ENCODE data around the gene ZNF292. TPM values are rescaled to one million over a fixed set of nuclear protein-coding genes. Genes with fewer than 3 reads are reported as not detected.

Gene ZNF292
- total RNA-seq, 4 donors from 2014 or later: 35.5 to 48.3 (median 43.9) TPM

DNA sequence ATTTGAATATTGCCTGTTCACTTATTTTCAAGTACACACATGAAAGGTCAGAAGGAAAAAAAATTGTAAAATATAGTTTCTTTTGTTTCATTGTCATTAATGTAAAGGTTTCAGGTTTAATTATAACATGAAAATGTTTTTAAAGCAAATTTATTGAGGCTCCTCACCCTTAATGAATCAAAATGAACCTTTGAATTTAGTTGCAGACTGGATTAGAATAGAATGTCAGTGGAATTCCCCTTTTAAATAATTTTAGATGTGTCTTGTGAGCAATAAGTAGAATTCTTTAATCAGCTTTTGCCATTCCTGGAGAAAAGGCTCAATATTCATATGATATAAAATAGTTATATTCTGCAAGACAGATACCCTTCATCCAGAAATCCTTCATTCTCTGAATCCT is 96.4 kb downstream of the ZNF292 start:
- no peaks in the 10 kb centered on the region for H3K27me3 ChIP-seq
- H3K9me3 ChIP-seq: no peaks in the 10 kb centered on the region
- no peaks in the 10 kb centered on the region for H3K4me1 ChIP-seq
- TF ChIP-seq POLR2A (IDR thresholded peaks at IDR 0.05) (no peak), CTCF (IDR thresholded peaks at IDR 0.05) (no peak), EP300 (IDR thresholded peaks at IDR 0.05) (no peak)
- peaks cover 0 to 91% (median under 1%) of the 10 kb centered on the region in 3 donors for H3K36me3 ChIP-seq
- no peak overlapping the region for H3K27ac ChIP-seq
- H3K4me3 ChIP-seq: no peak overlapping the region
- no peak for DNase-seq (ENCODE audit: low spot score in 2 of 2)

DNA sequence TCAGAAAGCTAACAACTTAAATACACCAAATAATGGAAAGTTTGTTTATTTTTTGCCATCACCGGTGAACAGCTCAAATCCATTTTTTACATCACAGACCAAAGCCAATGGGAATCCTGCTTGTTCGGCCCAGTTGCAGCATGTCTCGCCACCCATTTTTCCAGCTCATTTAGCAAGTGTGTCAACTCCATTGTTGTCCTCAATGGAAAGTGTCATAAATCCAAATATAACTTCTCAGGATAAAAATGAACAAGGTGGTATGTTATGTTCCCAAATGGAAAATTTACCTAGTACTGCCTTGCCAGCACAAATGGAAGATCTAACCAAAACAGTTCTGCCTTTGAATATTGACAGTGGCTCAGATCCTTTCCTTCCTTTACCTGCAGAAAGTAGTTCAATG is 101.7 kb downstream of the ZNF292 start:
- Histone ChIP-seq H3K27me3 (no peaks in the 10 kb centered on the region), H3K27ac (no peak overlapping the region), H3K4me1 (no peaks in the 10 kb centered on the region), H3K36me3 (peaks cover 0 to 49% (median 0%) of the 10 kb centered on the region in 3 donors), H3K4me3 (no peak overlapping the region), H3K9me3 (peaks cover 0 to 7% (median 0%) of the 10 kb centered on the region in 4 donors)
- WGBS, 2 donors: 98 to 100% methylated on average over 3 of the region's 3 CpGs
- DNase-seq (ENCODE audit: low spot score in 2 of 2): no peak
- TF ChIP-seq CTCF (IDR thresholded peaks at IDR 0.05) (no peak), POLR2A (IDR thresholded peaks at IDR 0.05) (no peak), EP300 (IDR thresholded peaks at IDR 0.05) (no peak)

DNA sequence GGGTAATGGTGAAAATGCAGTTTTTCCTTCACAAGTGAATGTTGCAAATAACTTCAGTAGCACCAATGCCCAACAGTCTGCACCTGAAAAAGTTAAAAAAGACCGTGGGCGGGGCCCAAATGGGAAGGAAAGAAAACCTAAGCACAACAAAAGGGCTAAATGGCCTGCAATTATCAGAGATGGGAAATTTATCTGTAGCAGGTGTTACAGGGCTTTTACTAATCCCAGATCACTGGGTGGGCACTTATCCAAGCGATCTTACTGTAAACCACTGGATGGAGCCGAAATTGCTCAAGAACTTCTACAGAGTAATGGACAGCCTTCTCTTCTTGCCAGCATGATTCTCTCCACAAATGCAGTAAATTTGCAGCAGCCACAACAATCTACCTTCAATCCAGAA is 102.2 kb downstream of the ZNF292 start:
- H3K27me3 ChIP-seq: no peaks in the 10 kb centered on the region
- no peak for TF ChIP-seq CTCF (IDR thresholded peaks at IDR 0.05)
- no peak for TF ChIP-seq POLR2A (IDR thresholded peaks at IDR 0.05)
- no peak for TF ChIP-seq EP300 (IDR thresholded peaks at IDR 0.05)
- no peak overlapping the region for H3K27ac ChIP-seq
- peaks cover 0 to 7% (median 0%) of the 10 kb centered on the region in 4 donors for H3K9me3 ChIP-seq
- H3K4me1 ChIP-seq: no peaks in the 10 kb centered on the region
- DNase-seq (ENCODE audit: low spot score in 2 of 2): no peak
- peaks cover 0 to 44% (median 0%) of the 10 kb centered on the region in 3 donors for H3K36me3 ChIP-seq
- 92 to 95% methylated on average over 4 of the region's 4 CpGs for WGBS, 2 donors
- H3K4me3 ChIP-seq: no peak overlapping the region

DNA sequence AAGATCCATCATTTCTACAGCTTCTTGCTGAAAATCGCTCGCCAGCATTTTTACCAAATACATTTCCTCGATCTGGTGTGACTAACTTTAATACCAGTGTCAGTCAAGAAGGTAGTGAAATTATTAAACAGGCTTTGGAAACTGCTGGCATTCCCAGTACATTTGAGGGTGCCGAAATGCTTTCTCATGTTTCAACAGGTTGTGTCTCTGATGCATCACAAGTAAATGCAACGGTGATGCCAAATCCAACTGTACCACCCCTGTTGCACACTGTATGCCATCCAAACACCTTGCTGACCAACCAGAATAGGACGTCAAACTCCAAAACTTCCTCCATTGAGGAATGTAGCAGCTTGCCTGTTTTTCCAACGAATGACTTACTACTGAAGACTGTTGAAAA is 102.6 kb downstream of the ZNF292 start:
- peaks cover 0 to 40% (median 0%) of the 10 kb centered on the region in 3 donors for H3K36me3 ChIP-seq
- WGBS, 2 donors: 98 to 99% methylated on average over 7 of the region's 7 CpGs
- H3K27me3 ChIP-seq: no peaks in the 10 kb centered on the region
- H3K4me1 ChIP-seq: no peaks in the 10 kb centered on the region
- H3K4me3 ChIP-seq: no peak overlapping the region
- TF ChIP-seq POLR2A (IDR thresholded peaks at IDR 0.05): no peak
- no peak for TF ChIP-seq EP300 (IDR thresholded peaks at IDR 0.05)
- TF ChIP-seq CTCF (IDR thresholded peaks at IDR 0.05): no peak
- peaks cover 0 to 7% (median 0%) of the 10 kb centered on the region in 4 donors for H3K9me3 ChIP-seq
- H3K27ac ChIP-seq: no peak overlapping the region
- DNase-seq (ENCODE audit: low spot score in 2 of 2): no peak

DNA sequence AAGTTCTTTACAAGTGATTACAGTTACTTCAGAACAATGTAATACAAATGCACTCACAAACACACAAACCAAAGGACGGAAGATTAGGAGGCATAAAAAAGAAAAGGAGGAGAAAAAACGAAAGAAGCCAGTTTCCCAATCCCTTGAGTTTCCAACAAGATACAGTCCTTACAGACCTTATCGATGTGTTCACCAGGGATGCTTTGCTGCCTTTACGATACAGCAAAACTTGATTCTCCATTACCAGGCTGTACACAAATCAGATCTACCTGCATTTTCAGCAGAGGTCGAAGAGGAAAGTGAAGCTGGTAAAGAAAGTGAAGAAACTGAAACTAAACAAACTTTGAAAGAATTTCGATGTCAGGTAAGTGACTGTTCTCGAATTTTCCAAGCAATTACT is 104.4 kb downstream of the ZNF292 start:
- no peaks in the 10 kb centered on the region for H3K27me3 ChIP-seq
- H3K9me3 ChIP-seq: peaks cover 0 to 7% (median 0%) of the 10 kb centered on the region in 4 donors
- no peak overlapping the region for H3K27ac ChIP-seq
- no peak for DNase-seq (ENCODE audit: low spot score in 2 of 2)
- TF ChIP-seq POLR2A (IDR thresholded peaks at IDR 0.05) (no peak), EP300 (IDR thresholded peaks at IDR 0.05) (no peak), CTCF (IDR thresholded peaks at IDR 0.05) (no peak)
- peaks cover 0 to 34% (median 0%) of the 10 kb centered on the region in 3 donors for H3K36me3 ChIP-seq
- H3K4me3 ChIP-seq: no peak overlapping the region
- H3K4me1 ChIP-seq: no peaks in the 10 kb centered on the region
- WGBS, 2 donors: 95 to 96% methylated on average over 7 of the region's 7 CpGs

Measured in tibial nerve (tissue), 4 donors.